ENCODE results near the gene MYH14. TPM values are rescaled to one million over a fixed set of nuclear protein-coding genes. Genes with fewer than 3 reads are reported as not detected.

The MYH14 gene
- total and polyA plus RNA-seq, 9 of the 15 experiments (the other 6 are each of a cell fraction or from before 2014, with no cell fraction given) = 0.04 to 0.86 (median 0.19) TPM; not detected in 2

GRCh38 chr19:50358483-50359327 is 155.3 kb downstream of the MYH14 start (continued):
- TF ChIP-seq SIX5 (IDR thresholded peaks at IDR 0.05; ENCODE audit: borderline replicate concordance in 1 of 2, insufficient read depth in 1 of 2, low read depth in 1 of 2, low read length in 2 of 2) = no peak
- TF ChIP-seq ZNF253 (CRISPR knock-in tag; conservative IDR thresholded peaks at IDR 0.05) = no peak
- TF ChIP-seq ZNF354B (CRISPR knock-in tag; IDR thresholded peaks at IDR 0.05) = no peak
- peak; percentile 100 for TF ChIP-seq CREM (IDR thresholded peaks at IDR 0.05; ENCODE audit: low read depth)
- TF ChIP-seq E4F1 (CRISPR knock-in tag; IDR thresholded peaks at IDR 0.05; ENCODE audit: borderline replicate concordance) = no peak
- TF ChIP-seq MITF (IDR thresholded peaks at IDR 0.05) = no peak
- TF ChIP-seq HNRNPUL1 (IDR thresholded peaks at IDR 0.05; ENCODE audit: low read length) = no peak
- no peak for TF ChIP-seq HDGF (IDR thresholded peaks at IDR 0.05)
- TF ChIP-seq ZNF785 (CRISPR knock-in tag; IDR thresholded peaks at IDR 0.05) = no peak
- peak; percentile 71; the same call in 1 of the 2 replicates for TF ChIP-seq TRIM28 (IDR thresholded peaks at IDR 0.05)
- no peak for TF ChIP-seq MAFG (tag; conservative IDR thresholded peaks at IDR 0.05)
- TF ChIP-seq C11orf30 (IDR thresholded peaks at IDR 0.05; ENCODE audit: low read depth) = no peak
- no peak for TF ChIP-seq SMC3 (conservative IDR thresholded peaks at IDR 0.05; ENCODE audit: insufficient read depth, low read depth, low read length)
- no peak for TF ChIP-seq EZH2 (IDR thresholded peaks at IDR 0.05; ENCODE audit: borderline replicate concordance, low read depth, low read length)
- no peak for TF ChIP-seq FOXM1 (IDR thresholded peaks at IDR 0.05; ENCODE audit: low read depth)
- TF ChIP-seq FOXM1 (CRISPR knock-in tag; IDR thresholded peaks at IDR 0.05; ENCODE audit: low read depth) = no peak
- TF ChIP-seq TAF7 (tag; IDR thresholded peaks at IDR 0.05) = peak; percentile 62; the same call in 1 of the 2 replicates
- peak; percentile 93 for TF ChIP-seq ZNF740 (CRISPR knock-in tag; IDR thresholded peaks at IDR 0.05)
- peak in 1 of 2 experiments; percentile 81; a peak in 2 of 4 replicates for TF ChIP-seq ZNF740 (tag; IDR thresholded peaks at IDR 0.05)
- no peak for TF ChIP-seq HSF4 (CRISPR knock-in tag; IDR thresholded peaks at IDR 0.05; ENCODE audit: borderline replicate concordance)
- TF ChIP-seq CBX5 (IDR thresholded peaks at IDR 0.05; ENCODE audit: borderline replicate concordance, low read depth) = no peak
- TF ChIP-seq ZNF398 (CRISPR knock-in tag; IDR thresholded peaks at IDR 0.05) = no peak

Data from K562 (cell line).